ENCODE data around the gene PAPPA2. TPM values are rescaled to one million over a fixed set of nuclear protein-coding genes. Genes with fewer than 3 reads are reported as not detected.

PAPPA2 gene
- total RNA-seq, 1 experiment from 2014 or later, result 0.06 TPM

- no TSS peak for BruUV-seq (replicated peaks)
- Histone ChIP-seq H3K4me1 (ENCODE audit: insufficient read depth, low read length, poor library complexity, severe bottlenecking) (no peaks in the 10 kb centered on the region), H3K4me3 (ENCODE audit: low read depth, low read length, poor library complexity, severe bottlenecking) (no peak overlapping the region), H3K9me3 (ENCODE audit: low read depth, low read length, poor library complexity, severe bottlenecking) (no peaks in the 10 kb centered on the region), H3K36me3 (ENCODE audit: insufficient read depth, low read length, poor library complexity, severe bottlenecking) (no peaks in the 10 kb centered on the region), H3K27ac (ENCODE audit: low read depth, low read length, poor library complexity, severe bottlenecking) (no peak overlapping the region), H3K27me3 (replicated peaks; ENCODE audit: insufficient read depth, low read depth, low read length, poor library complexity) (no peaks in the 10 kb centered on the region)
- intact Hi-C loops (cut with micrococcal nuclease; ENCODE audit: unreplicated experiment), result no loop called here
- no peak for TF ChIP-seq EZH2 (IDR thresholded peaks at IDR 0.05; ENCODE audit: borderline replicate concordance, low read depth, low read length, poor library complexity, severe bottlenecking)
- TF ChIP-seq CTCF (conservative IDR thresholded peaks at IDR 0.05; ENCODE audit: low read depth, low read length), result no peak
- ChIA-PET CTCF (no interaction called here), POLR2A (ENCODE audit: low non-redundant PET) (no interaction called here)
- no peak for DNase-seq (ENCODE audit: low spot score)
Observed at GRCh38 chr1:176566004-176566975, 103.3 kb downstream of the PAPPA2 start.

- DNase-seq (ENCODE audit: low spot score), result no peak
- Histone ChIP-seq H3K27me3 (replicated peaks; ENCODE audit: insufficient read depth, low read depth, low read length, poor library complexity) (no peaks in the 10 kb centered on the region), H3K4me3 (ENCODE audit: low read depth, low read length, poor library complexity, severe bottlenecking) (no peak overlapping the region), H3K4me1 (ENCODE audit: insufficient read depth, low read length, poor library complexity, severe bottlenecking) (no peaks in the 10 kb centered on the region), H3K27ac (ENCODE audit: low read depth, low read length, poor library complexity, severe bottlenecking) (no peak overlapping the region), H3K36me3 (ENCODE audit: insufficient read depth, low read length, poor library complexity, severe bottlenecking) (no peaks in the 10 kb centered on the region), H3K9me3 (ENCODE audit: low read depth, low read length, poor library complexity, severe bottlenecking) (no peaks in the 10 kb centered on the region)
- POLR2A ChIA-PET (ENCODE audit: low non-redundant PET), result no interaction called here
- intact Hi-C loops (cut with micrococcal nuclease; ENCODE audit: unreplicated experiment), result no loop called here
- CTCF ChIA-PET, result no interaction called here
- no TSS peak for BruUV-seq (replicated peaks)
- TF ChIP-seq CTCF (conservative IDR thresholded peaks at IDR 0.05; ENCODE audit: low read depth, low read length) (no peak), EZH2 (IDR thresholded peaks at IDR 0.05; ENCODE audit: borderline replicate concordance, low read depth, low read length, poor library complexity, severe bottlenecking) (no peak)
Observed at GRCh38 chr1:176567190-176567794, 104.3 kb downstream of the PAPPA2 start.

DNA sequence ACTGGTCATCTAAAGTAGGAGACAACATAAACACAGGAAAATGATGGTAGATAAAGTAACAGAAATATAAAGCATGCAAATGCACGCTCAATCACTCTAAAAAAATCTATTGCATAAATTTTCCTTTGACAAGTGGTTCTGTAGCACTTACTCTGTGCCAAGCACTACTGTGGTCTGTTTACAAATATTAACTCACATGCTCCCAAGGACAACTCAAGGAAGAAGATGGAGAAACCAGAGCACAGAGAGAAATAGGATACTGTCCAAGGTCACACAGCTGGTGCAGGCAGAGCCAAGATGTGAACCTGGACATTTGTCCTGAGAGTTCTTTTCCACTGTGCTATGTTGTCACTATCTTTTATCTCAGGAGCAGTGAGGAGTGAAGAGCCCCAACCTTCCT lies 105.2 kb downstream of the PAPPA2 start:
- POLR2A ChIA-PET (ENCODE audit: low non-redundant PET), result no interaction called here
- BruUV-seq (replicated peaks), result no TSS peak
- intact Hi-C loops (cut with micrococcal nuclease; ENCODE audit: unreplicated experiment), result no loop called here
- no peaks in the 10 kb centered on the region for H3K27me3 ChIP-seq (replicated peaks; ENCODE audit: insufficient read depth, low read depth, low read length, poor library complexity)
- H3K9me3 ChIP-seq (ENCODE audit: low read depth, low read length, poor library complexity, severe bottlenecking), result no peaks in the 10 kb centered on the region
- H3K4me1 ChIP-seq (ENCODE audit: insufficient read depth, low read length, poor library complexity, severe bottlenecking), result no peaks in the 10 kb centered on the region
- CTCF ChIA-PET, result no interaction called here
- no peak overlapping the region for H3K27ac ChIP-seq (ENCODE audit: low read depth, low read length, poor library complexity, severe bottlenecking)
- no peak for TF ChIP-seq EZH2 (IDR thresholded peaks at IDR 0.05; ENCODE audit: borderline replicate concordance, low read depth, low read length, poor library complexity, severe bottlenecking)
- TF ChIP-seq CTCF (conservative IDR thresholded peaks at IDR 0.05; ENCODE audit: low read depth, low read length), result no peak
- DNase-seq (ENCODE audit: low spot score), result no peak
- H3K4me3 ChIP-seq (ENCODE audit: low read depth, low read length, poor library complexity, severe bottlenecking), result no peak overlapping the region
- H3K36me3 ChIP-seq (ENCODE audit: insufficient read depth, low read length, poor library complexity, severe bottlenecking), result no peaks in the 10 kb centered on the region
